NCI-H2196 (cell line): ENCODE measurements around the gene FGR.

ENCODE experiments used
- DNase-seq: peaks from one replicate; lab custom pipeline; 2025; ENCODE audit not compliant: unreplicated experiment; lab: John Stamatoyannopoulos, UW

FGR gene

GRCh38 chr1:27589841-27590426 is 45.1 kb downstream of the FGR start:
- peak; percentile 40 for DNase-seq

DNA sequence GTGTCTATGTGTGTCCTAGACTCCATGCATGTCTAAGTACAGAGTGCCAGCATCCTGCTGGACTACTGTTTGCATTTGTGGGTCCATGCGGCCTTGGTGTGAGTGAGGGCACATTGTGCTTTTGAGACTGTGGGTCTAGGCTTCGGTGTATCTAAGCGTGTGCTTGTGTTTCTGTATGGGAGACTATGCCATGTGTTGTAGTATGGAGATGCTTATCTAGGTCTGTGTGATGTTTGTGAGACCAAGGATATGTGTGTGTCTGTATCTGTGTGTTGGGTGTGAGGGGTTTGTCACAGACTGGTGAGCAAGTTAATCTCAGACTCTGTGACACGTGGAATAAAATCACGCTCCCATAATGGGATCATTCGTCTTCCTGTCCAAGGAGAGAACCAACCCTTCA is 45.5 kb downstream of the FGR start:
- DNase-seq: no peak

DNA sequence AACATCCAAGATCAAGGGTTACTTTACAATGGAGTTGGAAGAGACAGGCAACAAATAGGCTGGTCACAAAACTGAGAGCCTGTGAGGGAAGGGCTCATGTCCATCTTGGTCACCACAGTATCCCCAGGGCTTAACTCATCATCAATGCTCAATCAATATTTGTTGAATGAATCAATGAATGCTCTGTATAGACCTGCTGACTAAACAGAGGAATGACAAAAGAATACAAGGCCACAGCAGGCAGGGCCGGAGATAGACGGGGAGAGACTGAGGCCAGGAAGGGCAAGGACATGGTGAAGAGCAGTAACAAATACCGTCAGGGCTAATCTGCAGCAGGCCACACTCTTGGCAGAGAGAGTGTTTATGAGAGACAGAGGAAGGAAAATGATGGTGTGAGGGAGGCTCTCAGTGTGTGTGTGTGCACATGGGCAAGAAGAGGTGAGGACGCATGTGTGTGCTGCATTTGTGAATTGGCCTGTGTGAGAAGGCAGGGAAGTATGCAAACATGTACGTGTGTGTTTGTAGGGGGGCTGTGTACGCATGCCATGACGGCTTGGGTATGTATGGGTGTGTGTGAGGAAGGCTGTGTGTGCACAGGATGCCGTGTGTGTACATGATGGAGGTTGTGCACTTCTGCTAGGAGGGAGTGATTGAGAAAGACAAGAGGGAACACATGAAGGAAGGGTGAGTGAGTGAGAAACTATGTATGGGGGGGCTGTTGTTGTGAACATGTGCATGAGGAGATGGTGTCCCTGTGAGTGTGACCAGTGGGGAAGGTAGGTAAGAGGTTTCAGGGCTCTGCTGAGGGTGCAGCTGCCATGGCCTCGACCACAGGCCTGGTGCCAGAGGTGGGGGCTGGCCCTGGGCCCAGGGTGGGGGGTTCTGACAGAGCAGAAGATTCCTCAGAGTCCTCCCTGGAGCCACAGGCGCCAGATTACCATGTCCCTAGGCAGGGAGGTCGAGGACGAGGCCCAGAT is 46.4 kb downstream of the FGR start:
- DNase-seq: no peak

GRCh38 chr1:27585684-27586083 is 49.3 kb downstream of the FGR start:
- DNase-seq: no peak

DNA sequence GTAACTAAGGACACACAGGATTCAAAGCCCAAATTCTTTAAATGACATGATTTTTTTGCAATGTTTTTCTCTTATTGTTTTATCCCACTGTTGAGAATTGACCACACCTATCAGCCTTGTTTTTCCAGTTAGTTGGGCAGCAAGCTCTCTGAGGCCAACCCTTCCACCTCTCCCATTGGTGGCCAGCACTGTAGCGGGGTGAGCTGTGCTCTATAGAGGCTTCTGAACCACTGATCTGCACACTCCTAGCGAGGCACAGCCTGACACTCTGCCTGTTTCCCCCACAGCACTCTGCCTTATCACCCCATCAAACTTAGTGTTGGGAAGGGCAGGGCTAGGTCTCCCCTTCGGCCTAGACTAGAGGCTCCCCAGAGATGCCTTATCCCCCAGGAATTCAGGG is 50.5 kb downstream of the FGR start:
- DNase-seq: no peak

DNA sequence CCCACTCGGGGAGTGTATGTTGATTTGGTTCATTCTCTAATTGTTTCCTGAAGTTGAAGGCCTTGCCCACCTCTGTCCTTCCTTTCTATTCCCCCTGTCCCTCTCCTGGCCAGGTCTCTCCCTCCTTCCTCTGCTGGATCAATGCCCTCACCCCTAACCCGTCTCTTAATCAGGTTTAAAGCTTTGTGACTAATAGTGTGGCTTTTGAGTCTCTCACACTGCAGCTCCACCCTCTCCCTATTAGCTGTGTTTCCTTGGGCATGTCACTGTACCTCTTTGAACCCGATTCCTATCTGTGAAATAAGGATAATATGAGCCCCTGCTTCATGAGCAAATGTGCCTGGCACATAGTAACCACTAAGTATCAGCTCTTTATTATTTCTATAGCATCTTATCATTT is 51.5 kb downstream of the FGR start:
- DNase-seq: no peak

DNA sequence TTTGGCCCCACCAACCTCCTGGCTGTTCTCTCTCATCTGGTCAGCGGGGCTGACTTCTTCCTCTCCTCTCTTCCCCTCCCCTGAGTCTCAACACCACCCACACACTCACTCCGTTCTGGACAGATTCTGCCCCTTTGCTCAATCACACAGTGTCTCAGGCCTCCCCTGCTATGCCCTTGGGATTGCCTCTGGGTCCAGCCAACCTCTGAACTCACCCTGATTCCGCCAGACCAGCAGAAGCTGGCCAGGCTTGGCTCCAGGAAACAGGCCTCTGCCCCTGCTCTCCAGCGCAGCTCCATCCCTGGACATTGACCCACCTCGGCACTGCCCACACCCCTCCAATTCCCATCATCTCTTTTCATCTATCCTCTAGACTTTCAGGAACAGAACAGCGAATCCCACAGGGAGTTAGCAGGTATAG is 53.2 kb downstream of the FGR start:
- no peak for DNase-seq

DNA sequence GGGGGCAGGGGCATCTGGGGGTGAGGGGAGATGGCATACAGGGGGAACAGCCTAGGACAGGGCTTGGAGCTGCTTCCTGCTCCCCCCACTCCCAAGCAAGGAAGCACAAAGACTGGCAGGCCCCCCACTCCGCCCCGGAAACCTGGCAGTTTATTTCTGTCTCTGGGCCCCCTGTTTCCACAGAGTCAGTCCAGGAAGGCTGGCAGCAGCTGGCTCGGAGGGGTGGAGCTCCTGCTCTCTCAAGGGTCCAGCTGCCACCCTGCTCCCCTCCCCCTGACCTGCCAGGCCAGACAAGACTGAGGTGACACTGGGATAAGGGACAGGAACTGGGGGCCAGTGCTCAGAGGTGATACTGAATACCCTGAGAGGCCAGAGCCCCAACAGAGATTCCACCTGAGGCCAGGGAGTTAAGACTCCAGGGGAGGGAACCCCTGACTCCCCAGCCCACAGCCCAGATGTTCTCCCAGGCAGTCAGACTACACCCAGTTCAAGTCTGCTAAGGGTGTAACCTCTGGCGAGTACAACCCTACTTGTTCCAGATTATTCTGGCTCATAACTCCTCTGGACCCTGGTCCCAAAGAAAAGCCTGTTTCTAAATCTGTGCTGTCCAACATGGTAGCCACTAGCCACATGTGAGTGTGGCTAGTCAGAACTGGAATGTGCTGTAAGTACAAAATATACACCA is 57.3 kb downstream of the FGR start:
- DNase-seq: no peak

- DNase-seq: no peak
Observed at GRCh38 chr1:27576806-27577227, 58.2 kb downstream of the FGR start.

GRCh38 chr1:27575840-27576331 is 59.1 kb downstream of the FGR start:
- DNase-seq: peak; percentile 80

DNA sequence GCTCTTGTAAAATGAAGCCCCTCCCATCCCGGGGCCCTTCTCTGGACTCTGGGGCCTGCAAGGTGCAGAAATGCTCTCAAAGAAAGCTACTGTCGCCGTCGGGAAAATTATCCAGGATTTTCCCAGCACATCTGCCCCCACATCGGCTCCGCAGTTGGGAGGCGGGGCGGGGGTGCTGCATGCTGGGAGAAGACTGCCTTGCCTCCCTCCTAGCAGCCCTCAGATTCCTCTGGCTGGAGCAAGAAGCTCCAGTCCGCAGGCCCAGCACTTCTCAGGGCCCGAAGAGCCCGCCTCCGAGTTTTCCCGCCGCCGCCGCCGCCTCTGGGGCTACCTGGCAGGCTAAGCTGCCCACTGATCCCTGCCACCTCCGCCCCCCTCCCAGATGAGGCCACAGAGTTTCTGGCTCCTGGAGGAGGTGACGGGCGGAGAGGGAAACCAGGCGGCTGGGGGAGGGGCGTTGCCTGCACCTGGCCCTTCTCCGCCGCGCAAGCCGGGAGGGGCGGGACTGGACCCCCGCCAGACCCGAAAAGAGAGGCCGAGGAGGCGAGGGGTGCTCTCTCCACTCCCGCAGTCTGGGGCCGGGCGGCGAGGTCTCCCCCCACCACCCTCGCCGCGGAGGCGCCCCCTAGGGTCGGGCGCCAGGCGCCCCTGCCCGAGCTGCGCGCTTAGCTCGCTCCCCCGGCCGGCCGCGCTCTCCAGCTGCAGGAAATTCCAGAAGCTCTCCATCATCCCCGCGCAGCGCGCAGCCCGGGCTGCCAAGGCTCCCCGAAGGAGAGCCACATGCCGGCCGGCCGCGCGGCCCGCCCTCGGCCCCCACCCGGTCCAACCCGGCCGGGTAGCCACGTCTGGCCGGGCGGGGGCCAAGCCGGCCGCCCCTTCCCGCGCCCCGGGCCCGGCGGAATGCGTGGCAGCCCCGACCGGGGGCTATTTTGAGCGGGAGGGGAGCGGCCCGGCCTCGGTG is 59.8 kb downstream of the FGR start:
- DNase-seq: peak; percentile 94

GRCh38 chr1:27574001-27574781 is 60.8 kb downstream of the FGR start:
- no peak for DNase-seq

- no peak for DNase-seq
Observed at GRCh38 chr1:27572679-27573426, 62.1 kb downstream of the FGR start.

DNA sequence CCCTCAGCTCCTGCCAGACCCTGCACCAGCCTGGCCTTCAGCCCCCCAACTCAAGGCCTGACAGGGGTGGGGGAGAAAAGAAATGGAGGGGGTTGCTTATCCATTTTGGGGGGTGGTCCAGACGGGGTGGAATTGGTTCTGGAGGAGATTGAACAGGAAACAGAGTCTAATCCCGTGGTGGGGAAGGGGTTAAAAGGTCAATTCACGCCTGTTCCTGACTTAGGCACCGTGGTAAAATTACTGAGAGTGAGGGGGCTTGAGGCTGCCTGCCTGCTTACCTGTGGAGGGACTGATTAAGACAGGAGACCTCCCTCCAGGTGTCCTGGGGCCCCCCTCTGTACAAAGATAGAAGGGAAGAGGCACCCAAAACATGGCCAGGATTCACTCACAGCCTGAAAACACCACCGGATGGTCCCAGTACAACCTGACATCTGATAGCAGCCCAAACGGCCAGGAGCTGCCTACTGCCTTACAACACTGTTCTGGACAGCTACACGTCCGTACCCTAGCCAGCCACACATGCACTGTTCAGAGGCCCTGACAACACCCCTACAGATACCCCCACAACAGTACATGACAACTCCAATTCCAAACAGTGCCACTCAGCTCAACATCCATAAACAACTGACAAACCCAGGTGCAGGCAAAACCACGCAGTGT is 62.8 kb downstream of the FGR start:
- DNase-seq: no peak

DNA sequence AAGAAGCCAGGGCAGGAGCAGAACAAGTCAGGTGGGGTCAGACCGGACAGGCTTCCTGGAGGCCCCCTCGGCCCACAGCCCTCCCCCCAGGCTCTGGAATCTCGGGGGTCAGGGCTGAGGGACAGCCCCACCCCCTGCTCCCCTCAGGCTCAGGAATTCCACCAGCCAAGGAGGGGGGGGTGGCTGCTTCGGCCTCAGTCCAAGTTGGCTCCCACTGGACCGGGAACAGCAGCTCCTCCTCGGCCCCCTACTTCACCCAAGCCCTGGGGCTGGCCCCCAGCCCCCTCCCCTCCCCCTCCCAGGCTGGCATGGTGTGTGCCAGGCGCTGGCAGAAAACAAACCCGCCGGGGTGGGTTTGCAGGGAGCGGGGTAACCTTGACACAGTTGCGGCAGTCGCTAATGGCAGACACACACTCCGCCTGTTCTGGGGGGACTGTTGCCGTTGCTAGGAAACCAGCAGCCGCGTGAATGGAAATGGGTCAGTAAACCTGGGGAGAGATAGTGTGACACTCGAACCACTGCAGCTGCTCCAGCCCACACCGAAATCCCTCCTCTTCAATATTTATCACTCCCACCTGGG is 63.5 kb downstream of the FGR start:
- DNase-seq: peak; percentile 23

DNA sequence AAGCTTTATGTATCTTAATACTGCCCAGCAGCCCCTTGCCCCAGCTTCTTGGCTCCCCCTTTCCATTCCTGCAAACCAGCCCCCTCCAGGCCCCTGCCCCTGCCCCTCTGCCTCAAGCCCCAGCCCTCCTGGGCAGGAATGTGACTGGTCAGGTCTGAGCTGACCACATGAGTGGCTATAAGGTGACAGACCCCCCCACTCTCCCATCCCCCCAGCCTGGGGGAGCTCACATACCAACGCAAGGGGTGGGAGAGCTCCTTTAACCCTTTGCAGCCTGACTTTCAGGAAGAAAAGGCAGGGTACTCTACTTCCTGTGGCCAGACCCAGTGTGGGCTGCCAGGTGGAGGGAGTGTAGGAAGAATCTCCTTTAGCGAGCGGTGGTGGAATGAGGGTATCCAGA is 64.2 kb downstream of the FGR start:
- DNase-seq: no peak

GRCh38 chr1:27570356-27570755 is 64.6 kb downstream of the FGR start:
- DNase-seq: no peak
